ENCODE data around the gene ZBTB44. TPM values are rescaled to one million over a fixed set of nuclear protein-coding genes. Genes with fewer than 3 reads are reported as not detected.

The ZBTB44 gene
- total RNA-seq, 2 donors from 2014 or later, result 47.7 to 48.1 TPM

DNA sequence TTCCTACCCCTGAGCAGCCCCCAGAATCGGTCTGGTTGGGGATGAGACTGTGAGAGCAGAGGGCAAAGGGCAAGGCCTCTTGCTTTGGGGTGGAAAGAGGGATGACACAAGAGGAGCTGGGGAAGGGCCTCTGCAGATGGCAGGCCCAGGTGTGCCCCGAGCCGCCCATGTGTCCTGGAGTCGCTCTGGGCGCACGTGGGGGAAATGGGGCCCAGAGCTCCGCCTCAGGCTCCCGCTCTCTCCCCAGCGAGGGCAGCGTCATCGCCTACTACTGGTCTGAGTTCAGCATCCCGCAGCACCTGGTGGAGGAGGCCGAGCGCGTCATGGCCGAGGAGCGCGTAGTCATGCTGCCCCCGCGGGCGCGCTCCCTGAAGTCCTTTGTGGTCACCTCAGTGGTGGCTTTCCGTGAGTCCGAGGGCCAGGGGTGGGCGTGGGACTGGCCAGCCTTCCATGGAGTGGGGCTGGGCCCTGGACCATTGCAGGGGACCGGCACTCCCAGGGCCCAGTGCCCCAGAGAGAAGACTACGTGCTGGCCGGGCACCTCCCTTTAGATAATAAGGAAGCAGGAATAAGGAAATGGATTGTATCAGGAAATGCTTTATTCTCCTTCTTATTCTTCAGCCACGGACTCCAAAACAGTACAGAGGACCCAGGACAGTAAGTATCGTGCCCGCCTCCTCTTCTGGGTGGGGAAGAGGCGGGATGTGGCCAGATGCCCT is 125.1 kb downstream of the ZBTB44 start:
- Mint-ChIP-seq H3K27ac (no peak overlapping the region), H3K36me3 (ENCODE audit: low read depth) (no peaks in the 10 kb centered on the region), H3K27me3 (peaks cover 16% of the 10 kb centered on the region), H3K4me3 (no peak overlapping the region), H3K4me1 (peaks cover 1% of the 10 kb centered on the region)
- DNase-seq (no peak), ATAC-seq (no peak)
- H3K9me3 ChIP-seq (ENCODE audit: control insufficient read depth, low read length, poor library complexity, severe bottlenecking), result no peaks in the 10 kb centered on the region

DNA sequence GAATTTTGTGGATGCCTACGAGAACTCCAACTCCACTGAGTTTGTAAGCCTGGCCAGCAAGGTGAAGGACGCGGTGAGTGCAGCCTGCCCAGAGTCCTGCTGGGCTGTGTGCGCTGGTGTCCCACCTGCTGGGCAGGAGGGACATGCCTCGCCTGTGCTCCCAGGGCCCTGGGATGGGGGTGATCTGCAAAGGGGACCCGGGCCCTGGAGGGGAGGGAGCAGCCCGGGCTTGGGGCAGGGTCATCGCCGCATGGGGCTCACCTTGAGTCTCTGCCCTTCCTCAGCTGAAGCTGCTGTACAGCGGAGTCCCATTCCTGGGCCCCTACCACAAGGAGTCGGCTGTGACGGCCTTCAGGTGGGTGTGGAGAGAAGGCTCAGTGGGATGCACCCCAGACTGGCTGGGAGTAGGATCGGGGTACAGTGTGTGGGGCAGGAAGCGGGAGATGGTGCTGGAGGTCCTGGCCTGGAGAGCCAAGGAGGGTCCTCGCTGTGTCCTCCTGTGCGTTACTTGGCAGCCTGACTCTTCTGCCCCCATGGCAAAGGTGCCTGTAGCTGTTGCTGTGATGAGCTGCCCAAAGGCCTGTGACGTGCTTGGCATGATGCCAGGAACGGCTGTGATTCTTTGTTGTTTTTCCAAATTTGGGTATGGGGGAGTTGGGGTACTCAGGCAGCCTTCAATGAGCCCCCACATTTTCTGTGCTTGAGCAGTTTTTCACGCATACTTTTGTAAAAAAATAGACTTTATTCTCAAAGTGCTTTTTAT is 126.0 kb downstream of the ZBTB44 start:
- no peaks in the 10 kb centered on the region for H3K9me3 ChIP-seq (ENCODE audit: control insufficient read depth, low read length, poor library complexity, severe bottlenecking)
- Mint-ChIP-seq H3K4me3 (no peak overlapping the region), H3K36me3 (ENCODE audit: low read depth) (no peaks in the 10 kb centered on the region), H3K4me1 (no peaks in the 10 kb centered on the region), H3K27me3 (peaks cover 22% of the 10 kb centered on the region), H3K27ac (no peak overlapping the region)
- DNase-seq, result no peak
- ATAC-seq, result no peak

- no peaks in the 10 kb centered on the region for H3K9me3 ChIP-seq (ENCODE audit: control insufficient read depth, low read length, poor library complexity, severe bottlenecking)
- peaks cover 25% of the 10 kb centered on the region for H3K27me3 Mint-ChIP-seq
- no peaks in the 10 kb centered on the region for H3K36me3 Mint-ChIP-seq (ENCODE audit: low read depth)
- no peak overlapping the region for H3K4me3 Mint-ChIP-seq
- no peaks in the 10 kb centered on the region for H3K4me1 Mint-ChIP-seq
- ATAC-seq (no peak), DNase-seq (no peak)
- H3K27ac Mint-ChIP-seq, result no peak overlapping the region
These were observed 126.7 kb downstream of the ZBTB44 start for GRCh38 chr11:130188047-130188446.

GRCh38 chr11:130187096-130187495 is 127.6 kb downstream of the ZBTB44 start:
- Mint-ChIP-seq H3K4me3 (no peak overlapping the region), H3K4me1 (no peaks in the 10 kb centered on the region), H3K36me3 (ENCODE audit: low read depth) (no peaks in the 10 kb centered on the region), H3K27ac (no peak overlapping the region), H3K27me3 (peaks cover 25% of the 10 kb centered on the region)
- no peaks in the 10 kb centered on the region for H3K9me3 ChIP-seq (ENCODE audit: control insufficient read depth, low read length, poor library complexity, severe bottlenecking)
- ATAC-seq (no peak), DNase-seq (no peak)

DNA sequence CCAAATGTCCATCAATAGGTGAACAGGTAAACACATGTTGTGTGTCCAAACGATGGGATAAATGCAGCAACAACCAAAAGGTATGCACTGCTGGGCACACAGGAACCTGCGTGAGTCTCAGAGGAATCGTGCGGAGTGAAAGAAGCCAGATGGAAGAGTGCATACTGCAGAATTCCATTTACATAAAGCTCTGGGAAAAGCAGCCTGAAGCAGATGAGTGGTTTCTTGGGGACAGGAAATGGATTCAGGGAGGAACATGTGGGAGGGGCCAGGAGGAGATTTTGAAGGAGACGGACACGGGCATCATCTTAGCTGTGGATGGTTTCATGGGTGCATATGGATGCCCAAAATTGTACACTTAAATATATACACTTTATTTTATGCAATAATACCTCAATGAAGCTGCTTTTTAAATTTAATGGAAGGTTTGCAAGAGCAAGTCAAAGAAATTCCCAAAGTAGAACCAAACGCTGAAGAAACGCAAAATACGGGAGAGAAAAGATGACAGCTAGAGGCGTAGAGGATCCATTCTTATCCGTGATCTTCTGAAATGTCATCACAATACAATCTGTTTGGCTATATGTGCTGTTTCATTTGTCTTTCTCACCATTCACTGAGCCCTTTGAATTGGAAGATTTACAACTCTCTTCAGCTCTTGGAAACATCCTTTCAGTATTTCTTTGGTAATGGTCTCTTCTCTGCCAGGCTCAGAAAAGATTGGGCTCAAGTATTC is 130.7 kb downstream of the ZBTB44 start:
- ATAC-seq, result no peak
- Mint-ChIP-seq H3K4me1 (no peaks in the 10 kb centered on the region), H3K27me3 (peaks cover 25% of the 10 kb centered on the region), H3K27ac (no peak overlapping the region), H3K4me3 (no peak overlapping the region), H3K36me3 (ENCODE audit: low read depth) (no peaks in the 10 kb centered on the region)
- H3K9me3 ChIP-seq (ENCODE audit: control insufficient read depth, low read length, poor library complexity, severe bottlenecking), result no peaks in the 10 kb centered on the region
- no peak for DNase-seq

GRCh38 chr11:130181295-130182272 is 133.1 kb downstream of the ZBTB44 start:
- peak; percentile 30 for ATAC-seq
- Mint-ChIP-seq H3K4me1 (no peaks in the 10 kb centered on the region), H3K36me3 (ENCODE audit: low read depth) (no peaks in the 10 kb centered on the region), H3K27ac (no peak overlapping the region), H3K4me3 (no peak overlapping the region), H3K27me3 (peaks cover 26% of the 10 kb centered on the region)
- no peaks in the 10 kb centered on the region for H3K9me3 ChIP-seq (ENCODE audit: control insufficient read depth, low read length, poor library complexity, severe bottlenecking)
- no peak for DNase-seq

- H3K9me3 ChIP-seq (ENCODE audit: control insufficient read depth, low read length, poor library complexity, severe bottlenecking), result no peaks in the 10 kb centered on the region
- Mint-ChIP-seq H3K27ac (no peak overlapping the region), H3K36me3 (ENCODE audit: low read depth) (no peaks in the 10 kb centered on the region), H3K4me3 (no peak overlapping the region), H3K27me3 (peaks cover 20% of the 10 kb centered on the region), H3K4me1 (no peaks in the 10 kb centered on the region)
- DNase-seq (no peak), ATAC-seq (no peak)
These were observed 133.8 kb downstream of the ZBTB44 start for GRCh38 chr11:130180896-130181294.

GRCh38 chr11:130180491-130180890 is 134.2 kb downstream of the ZBTB44 start:
- Mint-ChIP-seq H3K27me3 (peaks cover 20% of the 10 kb centered on the region), H3K36me3 (ENCODE audit: low read depth) (no peaks in the 10 kb centered on the region), H3K4me1 (no peaks in the 10 kb centered on the region), H3K4me3 (no peak overlapping the region), H3K27ac (no peak overlapping the region)
- no peak for DNase-seq
- no peak for ATAC-seq
- H3K9me3 ChIP-seq (ENCODE audit: control insufficient read depth, low read length, poor library complexity, severe bottlenecking), result no peaks in the 10 kb centered on the region

DNA sequence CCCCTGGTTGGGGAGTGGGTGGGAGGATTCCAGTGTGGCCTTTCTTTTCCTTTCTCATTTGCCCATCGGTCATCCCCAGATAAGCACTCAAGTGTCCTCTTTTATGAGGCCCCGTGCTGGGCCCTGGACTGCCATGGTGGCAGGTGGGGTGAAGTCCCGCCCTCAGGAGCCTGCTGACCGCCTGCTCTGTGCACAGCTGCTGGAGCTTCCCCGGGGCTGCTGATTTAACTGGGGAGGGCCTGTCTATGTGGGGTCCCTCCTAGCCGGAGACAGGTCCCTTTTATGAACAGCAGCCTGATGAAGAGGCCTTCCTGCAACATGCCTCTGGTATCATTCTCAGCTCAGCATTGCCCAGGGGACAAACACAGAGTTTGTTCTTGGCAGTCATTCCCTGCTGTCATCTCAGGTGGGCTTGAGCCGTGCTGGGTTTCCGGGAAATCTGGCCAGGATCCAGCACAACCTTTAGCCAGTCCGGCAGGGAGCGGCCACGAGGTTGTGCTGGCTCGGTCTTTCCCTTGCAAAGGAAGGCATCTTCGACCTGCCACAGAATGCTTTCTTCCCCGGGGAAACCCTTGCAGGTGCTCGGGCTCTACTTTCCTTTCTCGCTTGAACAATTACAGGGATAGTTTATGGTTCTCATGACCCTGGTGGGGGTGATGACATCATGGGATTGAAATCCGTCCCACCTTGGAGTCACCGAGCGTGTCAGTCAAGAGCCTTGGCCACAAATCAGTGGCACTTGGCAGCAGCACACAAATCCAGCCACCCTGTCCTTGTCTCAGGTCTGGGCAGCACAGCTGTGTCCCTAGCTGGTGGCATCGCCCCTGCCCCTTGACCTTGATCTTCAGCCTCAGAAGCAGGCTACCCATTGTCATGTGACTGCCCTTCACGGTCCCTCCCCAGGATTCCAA is 135.1 kb downstream of the ZBTB44 start:
- ATAC-seq (no peak), DNase-seq (no peak)
- H3K27me3 Mint-ChIP-seq, result peaks cover 17% of the 10 kb centered on the region
- no peak overlapping the region for H3K27ac Mint-ChIP-seq
- no peaks in the 10 kb centered on the region for H3K4me1 Mint-ChIP-seq
- no peaks in the 10 kb centered on the region for H3K36me3 Mint-ChIP-seq (ENCODE audit: low read depth)
- no peak overlapping the region for H3K4me3 Mint-ChIP-seq
- H3K9me3 ChIP-seq (ENCODE audit: control insufficient read depth, low read length, poor library complexity, severe bottlenecking), result no peaks in the 10 kb centered on the region

DNA sequence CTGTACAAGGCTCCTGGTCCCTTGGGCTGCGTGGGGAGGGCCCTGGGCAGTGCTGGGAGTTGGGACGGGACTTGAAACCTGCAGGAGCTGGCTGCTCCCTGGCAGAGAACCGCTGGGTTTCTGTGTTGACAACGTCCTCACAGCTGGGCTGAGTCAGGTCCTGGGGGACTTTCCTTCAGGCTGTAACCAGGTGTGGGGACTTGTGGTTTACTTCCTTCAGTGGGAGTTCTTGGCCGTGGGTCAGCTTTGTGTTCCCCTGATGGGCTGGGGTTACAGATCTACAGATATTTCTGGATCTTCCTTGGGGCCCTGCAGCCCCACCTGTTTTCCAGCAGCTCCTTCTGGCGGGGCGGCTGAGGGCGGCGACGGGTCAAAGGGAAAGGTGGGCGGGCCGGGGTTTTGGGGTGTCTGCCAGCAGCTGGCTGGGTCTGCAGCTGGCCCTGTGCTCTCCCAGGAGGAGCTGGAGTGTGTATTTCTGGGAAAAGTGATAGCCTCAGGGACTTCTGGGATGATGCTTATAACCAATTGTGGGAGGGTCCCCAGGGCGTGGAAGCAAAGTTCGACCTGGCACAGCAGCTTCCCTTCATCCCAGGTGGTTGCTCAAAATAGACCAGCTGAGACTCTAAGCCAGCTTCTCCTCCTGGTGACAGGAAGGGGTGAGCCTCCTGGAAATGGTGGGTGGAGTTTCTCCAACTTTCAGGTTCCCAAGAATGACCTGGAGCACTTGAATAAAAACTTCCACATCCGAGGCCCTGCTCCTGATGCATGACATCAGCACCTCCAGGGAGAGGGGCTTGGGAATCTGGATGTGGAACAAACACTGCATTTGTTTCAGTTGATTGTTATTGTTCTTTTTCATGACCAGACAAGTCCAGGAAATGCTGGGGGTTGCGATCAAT is 136.0 kb downstream of the ZBTB44 start:
- DNase-seq, result no peak
- Mint-ChIP-seq H3K27me3 (peaks cover 13% of the 10 kb centered on the region), H3K27ac (no peak overlapping the region), H3K36me3 (ENCODE audit: low read depth) (no peaks in the 10 kb centered on the region), H3K4me1 (no peaks in the 10 kb centered on the region), H3K4me3 (no peak overlapping the region)
- H3K9me3 ChIP-seq (ENCODE audit: control insufficient read depth, low read length, poor library complexity, severe bottlenecking), result no peaks in the 10 kb centered on the region
- no peak for ATAC-seq

DNA sequence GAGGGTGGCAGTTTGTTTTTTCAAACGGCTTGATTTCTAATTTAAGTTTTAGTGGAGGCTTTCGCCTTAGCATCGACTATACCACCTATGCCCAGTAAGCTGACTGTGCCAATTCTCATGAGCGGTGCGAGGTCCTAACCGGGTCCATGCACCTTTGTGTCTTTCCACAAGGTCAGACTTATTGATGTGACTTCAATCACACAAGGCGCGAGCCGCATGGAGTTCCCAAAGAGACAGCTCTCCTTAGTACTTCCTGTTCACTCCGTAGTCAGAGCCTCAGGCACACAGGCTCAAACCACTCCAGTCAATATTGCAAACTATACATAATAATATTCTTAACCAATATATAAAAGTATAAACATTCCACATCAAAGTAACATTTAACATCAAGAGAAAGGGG is 136.9 kb downstream of the ZBTB44 start:
- Mint-ChIP-seq H3K27ac (no peak overlapping the region), H3K4me1 (no peaks in the 10 kb centered on the region), H3K36me3 (ENCODE audit: low read depth) (no peaks in the 10 kb centered on the region), H3K4me3 (no peak overlapping the region), H3K27me3 (peaks cover 17% of the 10 kb centered on the region)
- ATAC-seq (no peak), DNase-seq (no peak)
- no peaks in the 10 kb centered on the region for H3K9me3 ChIP-seq (ENCODE audit: control insufficient read depth, low read length, poor library complexity, severe bottlenecking)

All from T-helper 17 cell (primary cell).